ENCODE data around the gene GAST.

Gene GAST

DNA sequence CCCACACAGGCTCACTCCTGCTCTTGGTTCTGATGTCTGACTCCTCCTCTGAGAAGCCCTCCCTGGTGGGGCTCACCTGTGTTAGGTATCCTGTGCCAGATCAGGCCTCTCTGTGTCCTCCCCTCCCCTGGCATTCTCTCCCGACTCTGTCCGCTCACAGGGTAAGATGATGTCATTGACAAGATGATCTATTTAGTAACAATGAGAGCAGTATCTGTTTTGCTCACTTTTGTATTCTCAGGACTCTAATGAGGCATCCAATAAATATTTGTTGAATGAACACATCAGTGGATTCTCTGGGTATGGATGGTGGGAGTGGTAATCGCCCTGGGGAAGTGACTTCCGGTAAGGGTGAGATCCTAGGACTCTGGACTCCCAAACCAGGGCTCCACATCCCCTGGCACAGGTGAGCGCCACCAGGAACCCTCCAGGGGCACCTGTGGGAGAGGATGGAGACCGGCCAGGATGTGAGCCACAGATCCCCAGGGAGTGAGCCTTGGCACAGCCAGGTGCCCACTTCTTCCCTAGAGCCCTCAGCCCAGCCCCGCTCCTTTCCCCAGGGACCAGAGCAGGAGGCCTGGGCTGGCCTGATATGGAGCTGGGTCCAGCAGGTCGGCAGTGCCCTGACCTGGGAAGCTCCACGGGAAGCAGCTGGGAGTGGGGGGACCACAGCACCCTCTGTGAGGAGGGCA, 27.7 kb downstream of the GAST start:
- no peak for DNase-seq (ENCODE audit: low read depth in 2 of 2)

GRCh38 chr17:41740506-41740905, 28.4 kb downstream of the GAST start:
- no peak for DNase-seq (ENCODE audit: low read depth in 2 of 2)

DNA sequence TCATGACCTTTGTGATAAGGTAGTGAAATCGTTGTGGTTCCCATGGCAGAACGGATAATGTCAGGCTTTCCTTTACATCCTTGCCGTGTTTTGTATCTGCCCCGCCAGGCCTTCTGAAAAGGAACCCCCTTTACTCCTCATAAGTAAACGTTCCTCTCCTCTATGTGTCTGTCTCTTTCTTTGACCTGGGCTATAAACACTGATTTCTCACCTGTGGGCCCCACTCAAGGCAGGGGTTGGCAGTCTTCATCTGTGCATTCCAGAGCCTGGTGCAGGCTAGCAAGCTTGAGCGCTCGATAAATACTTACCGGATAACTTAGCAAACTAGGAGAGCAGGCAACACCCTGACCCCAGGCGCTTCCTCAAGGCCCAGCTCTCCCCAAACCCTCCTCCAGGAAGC, 29.6 kb downstream of the GAST start:
- no peak for DNase-seq (ENCODE audit: low read depth in 2 of 2)

DNA sequence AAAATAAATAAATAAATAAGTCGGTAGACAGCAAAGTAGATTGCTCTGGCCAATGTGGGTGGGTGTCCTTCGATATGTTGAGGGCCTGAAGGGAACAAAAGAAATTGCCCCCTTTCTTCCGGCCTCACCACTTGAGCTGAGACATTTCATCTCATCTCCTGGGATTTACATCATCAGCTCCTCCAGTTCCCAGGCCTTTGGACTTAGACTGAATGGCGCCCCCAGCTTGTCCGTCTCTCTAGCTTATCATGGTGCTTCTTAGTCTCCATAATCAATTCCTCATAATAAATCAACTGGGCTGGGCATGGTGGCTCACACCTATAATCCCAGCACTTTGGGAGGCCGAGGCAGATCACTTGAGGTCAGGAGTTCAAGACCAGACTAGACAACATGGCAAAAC, 36.1 kb downstream of the GAST start:
- no peak for DNase-seq (ENCODE audit: low read depth in 2 of 2)

- DNase-seq (ENCODE audit: low read depth in 2 of 2), result no peak
Measured at GRCh38 chr17:41750862-41751261, 38.7 kb downstream of the GAST start.

DNA sequence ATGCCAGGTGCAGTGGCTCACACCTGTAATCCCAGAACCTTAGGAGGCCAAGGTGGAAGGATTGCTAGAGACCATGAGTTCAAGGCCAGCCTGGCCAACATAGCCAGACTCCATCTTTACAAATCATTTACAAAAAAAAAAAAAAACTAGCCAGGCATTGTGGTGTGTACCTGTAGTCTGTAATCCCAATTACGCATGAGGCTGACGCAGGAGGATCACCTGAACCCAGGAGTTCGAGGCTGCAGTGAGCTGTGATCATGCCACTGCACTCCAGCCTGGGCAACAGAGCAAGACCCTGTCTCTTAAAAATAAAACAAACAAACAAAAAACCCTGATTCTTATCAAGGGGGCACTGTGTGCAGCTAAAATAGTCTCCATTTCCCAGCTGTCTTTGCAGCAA, 39.2 kb downstream of the GAST start:
- no peak for DNase-seq (ENCODE audit: low read depth in 2 of 2)

DNA sequence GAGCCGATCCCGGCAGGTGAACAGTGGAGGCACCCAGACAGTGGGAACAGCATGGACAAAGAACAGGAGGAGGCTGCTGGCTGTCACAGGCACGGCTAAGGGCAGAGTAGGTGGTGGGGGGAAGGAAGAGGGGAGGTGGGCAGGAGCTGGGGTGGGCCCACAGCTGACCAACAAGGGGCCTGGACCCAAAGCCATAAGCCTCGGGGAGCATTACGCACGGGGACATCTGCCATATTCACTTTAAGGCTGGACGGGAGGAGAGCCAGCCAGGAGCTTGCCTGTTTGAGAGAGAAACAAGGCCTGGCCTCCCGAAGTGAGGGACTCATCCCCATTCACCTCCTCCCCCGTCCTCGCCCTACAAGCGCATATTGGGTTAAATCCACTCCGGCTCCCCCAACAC, 41.9 kb downstream of the GAST start:
- no peak for DNase-seq (ENCODE audit: low read depth in 2 of 2)

DNA sequence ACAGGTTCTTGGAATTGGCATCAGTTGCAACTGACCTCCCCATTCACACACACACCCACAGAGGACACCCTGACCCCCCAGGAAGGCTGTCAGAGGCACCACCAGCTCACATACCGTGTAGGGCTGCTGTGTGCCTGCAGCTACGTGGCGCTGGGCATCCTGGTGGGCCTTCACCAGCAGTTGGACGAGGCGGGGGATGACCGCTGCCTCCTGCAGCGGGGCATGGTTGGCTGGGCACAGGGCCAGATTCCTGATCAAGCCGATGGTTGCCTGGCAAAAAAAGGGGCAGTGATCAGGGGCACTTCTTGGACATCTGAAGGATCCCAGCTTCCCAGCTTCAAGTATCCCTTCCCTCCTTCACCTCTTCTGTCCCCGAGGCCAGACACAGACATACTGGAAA, 46.5 kb downstream of the GAST start:
- no peak for DNase-seq (ENCODE audit: low read depth in 2 of 2)

GRCh38 chr17:41760878-41761277, 48.7 kb downstream of the GAST start:
- DNase-seq (ENCODE audit: low read depth in 2 of 2), result no peak

- DNase-seq (ENCODE audit: low read depth in 2 of 2), result no peak
Measured at GRCh38 chr17:41762391-41762790, 50.3 kb downstream of the GAST start.

GRCh38 chr17:41762841-41763240, 50.7 kb downstream of the GAST start:
- no peak for DNase-seq (ENCODE audit: low read depth in 2 of 2)

- DNase-seq (ENCODE audit: low read depth in 2 of 2), result no peak
Measured at GRCh38 chr17:41763327-41763726, 51.2 kb downstream of the GAST start.

Data from stimulated activated CD4-positive, alpha-beta T cell treated with anti-CD3 and anti-CD28 coated beads, Interleukin-1b, Interleukin-23, amount 100 ng/mL, for 1 hour (primary cell).